ENCODE measurements around the gene LRRC7.

The LRRC7 gene

DNA sequence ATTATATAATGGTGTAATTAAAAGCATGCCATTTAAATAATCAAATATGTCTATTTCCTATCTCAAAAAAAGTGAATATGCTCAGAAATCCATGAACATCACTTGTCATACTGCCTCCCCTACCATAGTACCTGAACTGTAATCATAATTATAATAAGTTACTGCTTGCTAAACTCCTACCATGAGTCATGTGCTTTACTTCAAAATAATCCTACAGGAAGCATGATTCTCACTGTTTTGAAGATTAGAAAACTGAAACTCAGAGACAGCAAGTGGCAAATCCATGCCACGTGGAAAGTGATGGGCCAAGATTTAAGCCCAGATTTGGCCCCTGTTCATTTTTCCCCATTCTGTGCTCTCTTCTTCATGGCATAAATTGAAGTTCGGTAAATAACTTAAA, 5.2 kb downstream of the LRRC7 start:
- Histone ChIP-seq H3K27me3 (ENCODE audit: insufficient read depth, low read length, poor library complexity, severe bottlenecking) (no peaks in the 10 kb centered on the region), H3K4me3 (ENCODE audit: low read length, poor library complexity, severe bottlenecking) (no peak overlapping the region), H3K9me2 (replicated peaks; ENCODE audit: low read depth, low read length) (no peaks in the 10 kb centered on the region; the same call in 1 of the 2 replicates), H3K36me3 (ENCODE audit: insufficient read depth, low read length) (no peaks in the 10 kb centered on the region), H3K9me3 (ENCODE audit: insufficient read depth, low read depth, low read length) (no peaks in the 10 kb centered on the region), H3K4me2 (ENCODE audit: low read depth, low read length, poor library complexity, severe bottlenecking) (no peak overlapping the region), H3K9ac (ENCODE audit: low read depth, low read length, poor library complexity, severe bottlenecking) (no peak overlapping the region), H3K79me2 (ENCODE audit: insufficient read depth, low read length) (no peaks in the 10 kb centered on the region), H3K4me1 (ENCODE audit: insufficient read depth, low read length, poor library complexity, severe bottlenecking) (no peaks in the 10 kb centered on the region), H3F3A (ENCODE audit: low read depth) (no peaks in the 10 kb centered on the region), H4K20me1 (ENCODE audit: insufficient read depth, low read length, poor library complexity, severe bottlenecking) (no peaks in the 10 kb centered on the region), H2AFZ (ENCODE audit: low read length) (no peak overlapping the region)
- TF ChIP-seq, protein P1, sequence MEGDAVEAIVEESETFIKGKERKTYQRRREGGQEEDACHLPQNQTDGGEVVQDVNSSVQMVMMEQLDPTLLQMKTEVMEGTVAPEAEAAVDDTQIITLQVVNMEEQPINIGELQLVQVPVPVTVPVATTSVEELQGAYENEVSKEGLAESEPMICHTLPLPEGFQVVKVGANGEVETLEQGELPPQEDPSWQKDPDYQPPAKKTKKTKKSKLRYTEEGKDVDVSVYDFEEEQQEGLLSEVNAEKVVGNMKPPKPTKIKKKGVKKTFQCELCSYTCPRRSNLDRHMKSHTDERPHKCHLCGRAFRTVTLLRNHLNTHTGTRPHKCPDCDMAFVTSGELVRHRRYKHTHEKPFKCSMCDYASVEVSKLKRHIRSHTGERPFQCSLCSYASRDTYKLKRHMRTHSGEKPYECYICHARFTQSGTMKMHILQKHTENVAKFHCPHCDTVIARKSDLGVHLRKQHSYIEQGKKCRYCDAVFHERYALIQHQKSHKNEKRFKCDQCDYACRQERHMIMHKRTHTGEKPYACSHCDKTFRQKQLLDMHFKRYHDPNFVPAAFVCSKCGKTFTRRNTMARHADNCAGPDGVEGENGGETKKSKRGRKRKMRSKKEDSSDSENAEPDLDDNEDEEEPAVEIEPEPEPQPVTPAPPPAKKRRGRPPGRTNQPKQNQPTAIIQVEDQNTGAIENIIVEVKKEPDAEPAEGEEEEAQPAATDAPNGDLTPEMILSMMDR (conservative IDR thresholded peaks at IDR 0.05; ENCODE audit: low read length): no peak
- no peak for TF ChIP-seq EZH2phosphoT487 (IDR thresholded peaks at IDR 0.05; ENCODE audit: borderline replicate concordance)

DNA sequence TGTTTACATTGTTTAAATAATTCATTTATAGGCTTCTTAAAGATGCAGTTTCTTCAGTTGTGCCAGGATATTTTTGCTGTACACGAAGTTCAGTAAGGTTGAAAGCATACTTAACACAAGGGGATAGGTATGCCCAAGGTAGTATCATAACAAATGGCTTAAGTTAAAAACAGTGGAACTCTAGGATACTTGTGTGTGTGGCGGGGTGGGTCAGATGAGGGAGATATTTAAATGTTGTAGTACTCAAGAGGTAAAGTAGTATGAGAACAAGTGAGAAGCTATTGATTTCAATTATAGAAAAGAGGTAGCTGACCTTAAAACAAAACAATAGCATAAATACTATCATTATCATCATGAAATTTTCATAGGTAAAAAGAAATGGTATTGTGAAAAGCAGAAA, 6.2 kb downstream of the LRRC7 start:
- Histone ChIP-seq H3K27me3 (ENCODE audit: insufficient read depth, low read length, poor library complexity, severe bottlenecking) (no peaks in the 10 kb centered on the region), H3K4me2 (ENCODE audit: low read depth, low read length, poor library complexity, severe bottlenecking) (no peak overlapping the region), H3K9ac (ENCODE audit: low read depth, low read length, poor library complexity, severe bottlenecking) (no peak overlapping the region), H3K4me3 (ENCODE audit: low read length, poor library complexity, severe bottlenecking) (no peak overlapping the region), H3K9me2 (replicated peaks; ENCODE audit: low read depth, low read length) (no peaks in the 10 kb centered on the region; the same call in 1 of the 2 replicates), H3K79me2 (ENCODE audit: insufficient read depth, low read length) (no peaks in the 10 kb centered on the region), H4K20me1 (ENCODE audit: insufficient read depth, low read length, poor library complexity, severe bottlenecking) (no peaks in the 10 kb centered on the region), H3F3A (ENCODE audit: low read depth) (no peaks in the 10 kb centered on the region), H2AFZ (ENCODE audit: low read length) (no peak overlapping the region), H3K9me3 (ENCODE audit: insufficient read depth, low read depth, low read length) (no peaks in the 10 kb centered on the region), H3K36me3 (ENCODE audit: insufficient read depth, low read length) (no peaks in the 10 kb centered on the region), H3K4me1 (ENCODE audit: insufficient read depth, low read length, poor library complexity, severe bottlenecking) (no peaks in the 10 kb centered on the region)
- TF ChIP-seq, protein P1 (conservative IDR thresholded peaks at IDR 0.05; ENCODE audit: low read length): no peak
- TF ChIP-seq EZH2phosphoT487 (IDR thresholded peaks at IDR 0.05; ENCODE audit: borderline replicate concordance): no peak

DNA sequence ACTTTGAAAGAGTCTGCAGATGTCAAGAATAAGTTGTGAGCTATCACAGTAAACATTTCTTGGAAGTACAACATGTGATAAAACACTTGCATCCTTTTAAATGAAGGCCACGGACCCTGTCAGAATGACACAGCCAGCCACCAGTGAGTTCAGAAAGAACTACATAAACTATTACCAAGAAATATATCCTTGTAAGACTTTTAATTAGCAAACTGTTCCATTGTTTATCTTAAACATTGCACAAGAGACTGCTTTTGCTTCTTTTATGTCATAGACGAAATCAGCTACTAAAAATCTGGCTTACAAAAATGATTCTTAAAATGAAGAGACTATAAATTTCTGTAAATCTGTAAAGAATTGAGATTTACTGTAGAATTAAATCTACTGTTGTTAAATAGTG, 17.9 kb downstream of the LRRC7 start:
- H3K36me3 ChIP-seq (ENCODE audit: insufficient read depth, low read length): no peaks in the 10 kb centered on the region
- H3K9me3 ChIP-seq (ENCODE audit: insufficient read depth, low read depth, low read length): no peaks in the 10 kb centered on the region
- H3K4me3 ChIP-seq (ENCODE audit: low read length, poor library complexity, severe bottlenecking): no peak overlapping the region
- no peaks in the 10 kb centered on the region for H3K9me2 ChIP-seq (replicated peaks; ENCODE audit: low read depth, low read length)
- no peak overlapping the region for H3K4me2 ChIP-seq (ENCODE audit: low read depth, low read length, poor library complexity, severe bottlenecking)
- no peaks in the 10 kb centered on the region for H3K27me3 ChIP-seq (ENCODE audit: insufficient read depth, low read length, poor library complexity, severe bottlenecking)
- no peaks in the 10 kb centered on the region for H3K79me2 ChIP-seq (ENCODE audit: insufficient read depth, low read length)
- no peaks in the 10 kb centered on the region for H4K20me1 ChIP-seq (ENCODE audit: insufficient read depth, low read length, poor library complexity, severe bottlenecking)
- H3F3A ChIP-seq (ENCODE audit: low read depth): no peaks in the 10 kb centered on the region
- no peak for TF ChIP-seq EZH2phosphoT487 (IDR thresholded peaks at IDR 0.05; ENCODE audit: borderline replicate concordance)
- TF ChIP-seq, protein P1 (conservative IDR thresholded peaks at IDR 0.05; ENCODE audit: low read length): no peak
- no peak overlapping the region for H3K9ac ChIP-seq (ENCODE audit: low read depth, low read length, poor library complexity, severe bottlenecking)
- no peaks in the 10 kb centered on the region for H3K4me1 ChIP-seq (ENCODE audit: insufficient read depth, low read length, poor library complexity, severe bottlenecking)
- no peak overlapping the region for H2AFZ ChIP-seq (ENCODE audit: low read length)
